Stimulated activated CD4-positive, alpha-beta T cell treated with anti-CD3 and anti-CD28 coated beads, Interleukin-15, amount 100 ng/mL, for 48 hours (primary cell): ENCODE results near the gene TAS1R3.

Source experiments
- DNase-seq, 2 donors: peaks; one replicate each; pipeline ENCODE4 v3.0.0-alpha.2; 2020; ENCODE audit warnings: low read depth in 2 of 2

The TAS1R3 gene

GRCh38 chr1:1371746-1372711 lies 40.9 kb downstream of the TAS1R3 start:
- DNase-seq: peak; percentile 40 to 72

GRCh38 chr1:1373051-1373814 lies 42.2 kb downstream of the TAS1R3 start:
- DNase-seq: no peak

GRCh38 chr1:1373815-1374588 lies 42.9 kb downstream of the TAS1R3 start:
- no peak for DNase-seq

GRCh38 chr1:1374589-1374928 lies 43.5 kb downstream of the TAS1R3 start:
- DNase-seq: no peak

- DNase-seq: peak; percentile 93 to 97
These were observed 44.0 kb downstream of the TAS1R3 start, which contains the start of gene AURKAIP1 for GRCh38 chr1:1374929-1375662. Gene AURKAIP1 (minus strand): TSS chr1:1375207. CDS start chr1:1374756, 451 bp downstream.

GRCh38 chr1:1376551-1377226 lies 45.6 kb downstream of the TAS1R3 start:
- DNase-seq: no peak

GRCh38 chr1:1377540-1378205 lies 46.6 kb downstream of the TAS1R3 start:
- DNase-seq: no peak

GRCh38 chr1:1380860-1381259 lies 49.8 kb downstream of the TAS1R3 start:
- DNase-seq: no peak

- no peak for DNase-seq
These were observed 50.2 kb downstream of the TAS1R3 start for GRCh38 chr1:1381294-1381693.
